Dedifferentiated amniotic fluid mesenchymal stem cell (primary cell): ENCODE results near the gene TRIM75.
"Not testable (repeated sequence)": the region's sequence is repeated elsewhere in the genome, so short reads cannot be mapped to it uniquely, and the experiment has no call there.

ENCODE experiments used
- DNase-seq: peaks from one replicate; pipeline ENCODE4 v3.0.0-alpha.2; 2016; ENCODE audit errors: extremely low spot score

TRIM75 gene

DNA sequence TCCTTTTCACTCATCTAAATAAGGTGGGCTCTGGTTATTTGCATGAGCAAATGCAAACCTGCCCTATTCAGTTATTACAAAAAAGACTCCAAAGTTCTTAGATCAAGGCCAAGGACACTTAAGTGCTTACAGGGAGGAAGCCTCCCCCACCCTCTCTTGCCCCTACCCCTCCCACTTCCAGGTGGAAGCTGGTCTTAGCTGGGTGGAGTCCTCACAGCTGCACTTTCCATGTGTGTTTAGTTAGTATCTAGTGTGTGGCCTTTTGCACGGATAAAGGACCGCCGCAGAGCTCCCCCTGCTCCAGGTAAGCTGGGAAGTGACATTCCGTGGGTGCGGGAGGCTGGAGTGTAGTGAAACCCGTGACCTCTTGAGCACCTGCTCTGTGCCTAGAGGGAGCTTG lies at the start of gene TRIM75:
TSS of gene TRIM75 (plus strand) at position 222 of the 400 bp plus-strand sequence. CDS start 5,282 bp downstream, outside the sequence.
- no peak for DNase-seq

DNA sequence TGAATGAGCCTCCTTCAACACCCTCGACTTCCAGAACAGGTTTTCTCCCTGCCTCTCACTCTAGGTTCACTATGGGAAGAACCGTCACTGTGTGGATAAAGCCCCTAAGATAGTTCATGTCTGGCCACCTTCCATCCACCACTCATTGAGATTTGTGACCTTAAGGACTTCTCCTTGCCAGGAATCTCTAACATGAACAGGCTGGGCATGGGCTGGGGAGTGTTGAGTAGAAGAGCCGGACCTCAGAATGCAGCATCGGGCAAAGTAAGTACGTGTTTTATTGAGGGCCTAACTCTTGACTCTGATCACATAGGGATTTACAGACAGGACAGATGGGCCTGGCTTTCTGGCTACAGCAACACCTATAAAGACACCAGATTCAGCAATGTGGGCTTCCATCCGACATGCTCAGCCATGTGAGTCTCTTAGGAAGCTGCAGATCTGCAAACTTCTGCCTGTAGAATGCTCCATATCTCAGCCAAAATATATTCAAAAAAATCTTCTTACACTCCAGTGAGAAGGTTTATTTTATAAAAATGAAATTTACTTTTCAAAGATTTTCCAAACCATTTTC lies 48.2 kb upstream of the TRIM75 start:
- DNase-seq = no peak

DNA sequence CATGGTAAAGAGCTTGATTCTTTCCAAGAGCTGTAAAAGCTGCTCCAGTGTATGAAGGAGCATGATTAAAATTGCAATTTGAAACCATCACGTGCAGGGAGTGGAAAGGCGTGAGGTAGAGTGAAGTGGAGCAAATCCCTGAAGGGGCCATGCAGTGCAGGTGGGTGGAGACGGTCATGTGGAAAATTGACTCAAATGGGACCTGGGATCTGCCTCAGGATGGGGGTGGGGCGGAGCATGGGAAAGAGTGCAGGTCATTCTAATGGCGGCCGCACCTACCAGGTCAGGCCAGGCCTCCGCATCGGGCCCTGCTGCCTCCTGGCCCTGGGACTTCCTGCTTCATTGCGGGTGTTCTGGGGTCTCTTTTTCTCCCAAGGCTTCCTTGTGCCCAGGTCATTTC lies 47.2 kb upstream of the TRIM75 start:
- DNase-seq = no peak

DNA sequence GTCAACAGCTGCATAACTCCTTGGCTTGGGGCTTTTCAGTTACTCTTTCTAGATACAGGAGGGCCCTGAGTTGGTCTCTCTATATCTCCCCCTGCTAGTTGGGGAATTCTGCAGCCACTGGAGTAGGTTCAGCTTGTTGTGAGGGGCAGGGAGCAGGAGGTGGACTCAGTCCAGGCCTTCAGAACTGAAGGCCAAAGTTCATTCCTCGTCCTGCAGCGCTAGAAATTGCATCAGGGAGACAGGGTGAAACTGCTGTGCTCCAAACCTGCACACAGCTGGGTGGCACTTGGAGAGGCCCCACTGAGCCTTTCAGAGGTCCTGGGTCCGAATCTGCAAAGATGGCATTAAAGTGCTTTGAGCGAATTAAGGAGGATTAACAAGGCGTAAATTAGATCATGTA lies 46.8 kb upstream of the TRIM75 start:
- no peak for DNase-seq

DNA sequence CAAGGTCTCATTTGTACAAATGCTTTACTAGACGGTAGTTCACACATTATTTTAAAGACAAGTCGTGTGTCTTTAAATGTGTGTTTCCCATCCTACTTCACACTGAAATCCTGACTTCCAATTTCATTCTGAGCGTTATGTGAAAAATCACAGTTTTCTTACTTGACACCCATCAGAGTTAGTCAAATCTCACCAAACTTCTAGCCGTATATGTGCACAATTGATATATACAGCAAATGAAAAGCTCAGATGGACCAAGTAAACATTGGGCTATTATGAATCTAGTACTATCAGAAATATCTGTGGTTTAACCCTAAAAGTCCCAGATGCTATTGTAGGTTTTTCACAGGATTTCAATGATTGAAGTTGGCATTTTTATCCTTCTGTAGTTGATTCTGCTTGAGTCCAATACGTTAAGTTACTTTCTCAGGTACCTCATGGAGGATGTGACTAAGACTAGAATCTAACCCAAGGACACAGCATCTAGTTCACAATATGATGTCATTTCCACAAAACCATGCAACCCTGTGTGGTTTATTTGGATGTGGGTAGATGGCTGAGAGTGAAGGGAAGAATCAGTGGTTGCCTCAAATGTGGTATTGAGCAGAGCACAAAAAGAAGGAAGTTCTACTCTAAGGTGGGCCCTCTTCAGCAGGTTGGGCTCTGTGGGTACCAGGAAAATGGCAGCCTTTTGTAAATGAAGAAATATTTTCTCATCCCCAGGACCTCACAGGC lies 44.0 kb upstream of the TRIM75 start:
- DNase-seq = no peak

DNA sequence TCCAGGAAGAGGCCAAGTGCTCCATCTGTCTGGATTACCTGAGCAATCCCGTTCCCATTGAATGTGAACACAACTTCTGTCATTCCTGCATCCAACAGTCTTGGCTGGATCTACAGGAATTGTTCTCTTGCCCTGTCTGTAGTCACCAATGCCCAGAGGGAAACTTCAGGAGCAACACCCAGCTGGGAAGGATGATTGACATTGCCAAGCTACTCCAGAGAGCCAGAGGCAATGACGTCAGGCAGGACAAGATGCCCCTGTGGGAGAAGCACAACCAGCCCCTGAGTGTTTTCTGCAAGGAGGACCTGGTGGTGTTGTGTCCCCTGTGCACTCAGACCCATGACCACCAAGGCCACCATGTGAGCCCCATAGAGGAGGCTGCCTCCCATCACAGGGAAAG lies 43.2 kb upstream of the TRIM75 start:
- DNase-seq = no peak

DNA sequence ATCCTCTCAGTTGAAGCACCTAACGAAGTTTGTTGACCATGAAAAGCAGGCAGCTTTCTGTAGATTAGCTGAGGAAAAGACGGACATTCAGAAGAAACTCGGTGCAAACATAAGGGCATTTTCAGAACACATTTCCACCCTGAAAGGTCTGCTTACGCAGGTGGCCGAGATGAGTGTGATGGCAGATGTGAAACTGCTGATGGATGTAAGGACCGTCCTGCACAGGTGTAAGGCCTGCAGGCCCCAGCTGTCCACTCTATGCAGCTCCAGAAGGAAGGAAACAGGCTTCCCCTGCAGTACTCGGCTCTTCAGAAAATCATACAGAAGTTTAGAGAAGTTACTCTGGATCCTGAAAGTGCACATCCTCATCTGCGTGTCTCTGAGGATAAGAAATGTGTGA lies 42.7 kb upstream of the TRIM75 start:
- DNase-seq = no peak

DNA sequence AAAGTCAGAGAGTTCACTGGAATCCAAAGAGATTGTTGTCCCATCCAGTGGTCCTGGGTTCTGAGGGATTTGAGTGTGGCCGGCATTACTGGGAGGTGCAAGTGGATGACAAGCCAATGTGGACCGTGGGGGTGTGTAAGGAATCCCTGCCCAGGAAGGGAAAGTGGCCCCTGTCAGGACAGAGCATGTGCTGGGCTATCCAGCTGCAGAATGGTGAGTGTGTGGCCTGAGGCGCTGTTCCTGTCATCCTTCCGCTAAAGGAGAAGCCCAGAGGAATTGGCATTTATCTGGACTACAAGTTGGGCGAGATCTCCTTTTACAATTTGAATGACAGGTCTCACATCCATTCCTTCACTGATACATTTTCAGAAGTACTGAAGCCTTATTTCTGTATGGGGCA lies 42.3 kb upstream of the TRIM75 start:
- no peak for DNase-seq

DNA sequence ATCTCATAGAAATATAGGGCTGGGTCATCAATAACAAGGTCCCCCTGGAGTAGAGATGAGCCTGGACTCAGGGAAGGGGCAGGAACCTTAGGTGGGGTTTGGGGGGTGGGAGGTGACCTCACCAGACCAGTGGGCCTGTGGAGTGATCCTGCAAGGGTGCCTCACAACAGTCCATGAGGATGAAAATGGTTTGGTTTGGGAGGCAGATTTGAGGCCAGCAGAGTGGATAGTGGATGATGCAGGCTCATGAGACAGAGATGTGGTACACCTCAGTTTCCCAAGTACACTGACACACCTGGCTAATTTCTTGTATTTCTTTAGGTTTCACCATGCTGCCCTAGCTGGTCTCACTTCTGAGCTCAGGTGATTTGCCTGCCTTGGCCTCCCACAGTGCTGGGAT lies 40.0 kb upstream of the TRIM75 start:
- no peak for DNase-seq

DNA sequence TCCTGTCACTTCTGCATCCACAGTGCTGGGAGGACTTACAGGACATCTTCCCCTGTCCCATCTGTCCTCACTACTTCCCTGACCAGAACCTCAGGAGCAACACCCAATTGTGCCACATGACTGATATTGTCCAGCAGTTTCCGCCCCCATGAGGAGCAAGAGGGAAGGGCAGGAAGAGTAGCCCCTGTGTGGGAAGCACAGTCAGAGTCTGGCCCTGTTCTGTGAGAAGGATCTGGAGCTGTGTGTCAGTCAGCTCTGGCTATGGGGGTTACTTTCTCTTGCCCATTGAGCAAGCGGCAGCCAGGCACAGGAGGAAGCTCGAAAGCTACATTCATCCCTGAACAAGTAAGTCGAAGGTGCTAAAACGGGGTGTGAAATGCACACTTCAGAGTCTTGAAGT lies 36.7 kb upstream of the TRIM75 start:
- DNase-seq = no peak

DNA sequence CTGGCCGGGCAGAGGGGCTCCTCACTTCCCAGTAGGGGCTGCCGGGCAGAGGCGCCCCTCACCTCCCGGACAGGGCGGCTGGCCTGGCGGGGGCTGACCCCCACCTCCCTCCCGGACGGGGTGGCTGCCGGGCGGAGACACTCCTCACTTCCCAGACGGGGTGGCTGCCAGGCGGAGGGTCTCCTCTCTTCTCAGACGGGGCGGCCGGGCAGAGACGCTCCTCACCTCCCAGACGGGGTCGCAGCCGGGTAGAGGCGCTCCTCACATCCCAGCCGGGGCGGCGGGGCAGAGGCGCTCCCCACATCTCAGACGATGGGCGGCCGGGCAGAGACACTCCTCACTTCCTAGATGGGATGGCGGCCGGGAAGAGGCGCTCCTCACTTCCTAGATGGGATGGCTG lies 33.7 kb upstream of the TRIM75 start:
- DNase-seq = not testable (repeated sequence)

DNA sequence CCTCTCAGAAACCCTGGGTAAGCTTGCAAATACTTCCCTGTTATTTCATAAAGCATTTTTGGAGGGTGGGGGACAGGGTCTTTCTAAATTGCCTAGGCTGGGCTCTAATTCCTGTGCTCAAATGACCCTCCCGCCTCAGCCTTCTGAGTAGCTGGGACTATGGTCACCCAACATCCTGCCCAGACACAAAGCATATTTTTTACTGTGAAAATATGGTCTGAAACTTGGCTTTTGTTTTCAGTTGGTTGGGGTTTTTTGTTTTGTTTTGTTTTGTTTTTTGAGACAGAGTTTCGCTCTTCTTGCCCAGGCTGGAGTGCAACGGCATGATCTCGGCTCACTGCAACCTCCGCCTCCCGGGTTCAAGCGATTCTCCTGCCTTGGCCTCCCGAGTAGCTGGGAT lies 27.9 kb upstream of the TRIM75 start:
- DNase-seq = not testable (repeated sequence)

DNA sequence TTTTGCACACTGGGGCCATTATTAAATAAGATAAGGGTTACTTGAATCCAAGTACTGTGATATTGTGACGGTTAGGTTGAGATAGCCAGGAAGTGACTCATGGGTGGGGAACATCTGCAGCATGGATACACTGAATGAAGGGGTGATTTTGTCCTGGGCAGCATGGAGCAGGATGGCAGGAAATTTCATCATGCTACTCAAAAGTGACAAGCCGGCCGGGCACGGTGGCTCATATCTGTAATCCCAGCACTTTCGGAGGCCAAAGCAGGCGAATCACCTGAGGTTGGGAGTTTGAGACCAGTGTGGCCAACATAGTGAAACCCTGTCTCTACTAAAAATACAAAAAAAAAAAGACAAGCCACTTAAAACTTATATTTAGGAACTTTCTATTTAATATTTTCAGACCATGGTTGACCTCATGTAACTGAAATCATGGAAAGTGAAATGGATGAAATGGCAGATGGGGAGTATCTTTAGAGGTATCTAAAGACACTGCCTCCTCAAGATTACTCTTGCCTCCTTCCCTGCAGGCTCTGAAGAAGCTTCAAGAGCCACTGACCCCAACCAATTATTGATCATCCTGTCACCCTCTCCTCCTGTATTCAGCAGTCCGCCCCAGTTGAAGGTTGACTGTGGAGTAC lies 25.8 kb upstream of the TRIM75 start:
- no peak for DNase-seq

DNA sequence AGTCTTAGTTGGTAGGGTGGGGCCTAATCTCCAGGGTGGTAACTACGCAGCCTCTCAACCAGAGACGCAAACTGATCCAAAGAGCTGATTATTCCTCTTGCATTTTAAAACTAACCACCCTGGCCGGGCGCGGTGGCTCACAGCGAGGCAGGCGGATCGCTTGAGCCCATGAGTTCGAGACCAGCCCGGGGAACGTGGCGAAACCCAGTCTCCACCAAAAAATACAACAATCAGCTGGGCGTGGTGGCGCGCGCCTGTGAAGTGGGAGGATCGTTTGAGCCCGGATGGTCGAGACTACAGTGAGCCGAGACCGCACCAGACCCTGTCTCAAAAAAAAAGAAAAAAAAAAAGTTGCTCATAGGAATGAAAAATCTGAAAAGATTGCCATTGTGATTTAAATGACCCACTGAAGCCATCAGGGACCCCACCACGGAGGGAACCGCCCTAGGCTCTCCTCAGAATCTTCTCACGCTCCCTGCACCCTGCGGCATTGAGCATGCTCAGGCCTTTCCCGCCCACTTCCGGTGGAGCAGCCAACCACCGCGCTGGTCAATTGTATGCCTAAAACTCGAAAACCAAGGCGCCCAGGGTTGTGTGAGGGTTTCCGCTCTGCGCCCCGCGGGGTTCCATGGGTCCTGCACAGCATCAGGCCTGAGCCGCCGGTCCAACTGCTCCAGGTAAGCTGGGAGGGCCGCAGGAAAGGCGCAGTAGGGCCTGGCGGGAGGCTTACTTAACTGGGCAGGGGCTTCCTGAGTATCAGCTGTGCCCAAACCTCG lies 22.0 kb upstream of the TRIM75 start, which contains the start of gene TRIM60:
TSS of gene TRIM60 (plus strand) at position 564 of the 776 bp plus-strand sequence. CDS start 8,074 bp downstream, outside the sequence.
- no peak for DNase-seq

DNA sequence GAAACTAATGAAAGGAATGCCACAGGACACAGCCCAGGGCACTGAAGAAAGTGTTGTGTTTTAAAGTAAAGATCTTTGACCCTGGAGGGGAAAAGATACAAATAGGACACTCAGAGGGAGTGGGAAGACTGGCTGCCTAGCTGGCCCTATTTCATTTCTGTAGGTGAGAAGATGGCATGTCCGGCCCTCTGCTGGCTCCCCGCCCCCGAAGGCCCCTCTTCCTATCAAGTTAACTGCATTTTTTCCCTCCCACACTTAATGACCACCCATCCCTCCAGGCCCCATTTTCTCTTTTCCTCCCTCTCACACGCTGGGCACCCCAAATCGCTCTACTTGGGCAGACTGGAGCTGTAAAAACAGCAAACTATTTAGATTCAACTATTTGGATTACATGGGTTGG lies 5.5 kb upstream of the TRIM75 start:
- no peak for DNase-seq

DNA sequence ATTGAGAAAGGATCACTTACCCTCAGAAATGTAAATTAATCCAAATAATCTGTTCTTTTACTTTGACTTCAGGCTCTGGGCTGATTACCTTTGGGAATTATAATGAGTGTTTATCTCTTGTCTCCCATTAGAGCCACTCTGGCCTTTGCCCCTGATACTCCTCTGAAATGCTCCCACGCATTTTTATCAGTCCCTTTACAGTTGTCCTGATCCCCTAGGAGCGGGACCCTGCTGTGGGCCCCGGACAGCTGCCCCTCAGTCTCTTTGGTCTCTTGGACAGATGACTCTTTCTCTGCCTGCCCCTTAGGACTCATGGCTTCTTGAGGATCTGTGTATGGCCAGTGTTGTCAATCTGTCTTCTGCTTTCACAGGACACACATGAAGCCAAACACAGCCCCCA lies 1.0 kb upstream of the TRIM75 start:
- DNase-seq = no peak

DNA sequence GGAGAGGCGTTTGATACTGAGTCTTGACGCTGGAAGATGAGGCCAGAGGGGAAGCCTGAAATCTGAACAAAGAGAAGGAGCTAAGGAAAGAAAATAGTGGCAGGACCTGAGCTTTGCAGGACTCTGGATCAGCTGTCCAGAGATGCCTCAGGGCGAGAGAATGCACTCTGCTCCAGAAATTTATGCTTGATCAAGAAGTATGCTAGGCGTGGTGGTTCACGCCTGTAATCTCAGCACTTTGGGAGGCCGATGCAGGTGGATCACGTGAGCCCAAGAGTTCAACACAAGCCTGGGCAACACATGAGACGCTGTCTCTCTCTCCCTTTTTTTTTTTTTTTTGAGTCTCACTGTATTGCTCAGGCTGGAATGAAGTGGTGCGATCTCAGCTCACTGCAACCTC lies 1.9 kb downstream of the TRIM75 start:
- no peak for DNase-seq

DNA sequence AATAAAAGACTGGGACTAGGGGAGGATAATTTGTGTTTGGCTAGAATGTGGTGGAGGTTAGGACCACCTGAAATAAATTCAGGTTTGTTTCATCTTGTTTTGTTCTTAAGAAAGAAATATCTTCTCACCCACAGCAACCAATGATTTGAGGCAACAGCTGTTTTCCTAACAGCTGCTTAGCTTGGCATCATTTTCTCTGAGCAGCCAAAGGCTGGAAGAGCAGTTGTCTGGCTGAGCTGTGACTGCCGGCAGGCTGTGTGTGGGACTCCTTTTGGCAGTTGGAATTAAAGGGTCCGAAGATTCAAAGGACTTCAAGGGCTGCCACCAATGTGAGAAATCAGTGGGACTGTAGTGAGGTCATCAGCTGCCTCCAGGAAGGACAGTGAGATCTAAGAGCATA lies 5.0 kb downstream of the TRIM75 start:
- no peak for DNase-seq

DNA sequence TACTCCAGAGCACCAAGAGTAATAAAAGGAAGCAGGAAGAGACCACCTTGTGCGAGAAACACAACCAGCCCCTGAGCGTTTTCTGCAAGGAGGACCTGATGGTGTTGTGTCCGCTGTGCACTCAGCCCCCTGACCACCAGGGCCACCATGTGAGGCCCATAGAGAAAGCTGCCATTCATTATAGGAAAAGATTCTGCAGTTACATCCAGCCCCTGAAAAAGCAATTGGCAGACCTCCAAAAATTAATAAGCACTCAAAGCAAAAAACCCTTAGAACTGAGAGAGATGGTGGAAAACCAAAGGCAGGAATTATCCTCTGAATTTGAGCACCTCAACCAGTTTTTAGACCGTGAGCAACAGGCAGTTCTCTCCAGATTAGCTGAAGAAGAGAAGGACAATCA lies 5.7 kb downstream of the TRIM75 start:
- no peak for DNase-seq

DNA sequence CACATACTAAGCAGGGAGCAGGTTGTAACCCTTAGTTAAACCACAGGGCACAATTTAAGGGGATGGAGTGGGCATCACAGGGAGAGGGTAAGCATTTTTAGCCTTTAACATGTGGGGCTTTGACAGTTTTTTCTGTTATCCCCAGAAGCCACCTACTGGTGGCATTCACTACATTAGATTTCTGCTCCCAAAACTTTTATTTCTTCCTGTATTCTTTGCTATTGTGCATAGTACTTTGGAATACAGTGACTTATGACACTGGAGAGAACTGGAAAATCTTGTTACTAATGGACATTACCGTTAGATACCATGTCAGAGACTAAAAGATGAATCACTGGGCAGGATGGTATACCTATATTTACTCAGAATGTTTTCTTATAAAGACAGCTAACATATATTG lies 7.3 kb downstream of the TRIM75 start:
- no peak for DNase-seq

DNA sequence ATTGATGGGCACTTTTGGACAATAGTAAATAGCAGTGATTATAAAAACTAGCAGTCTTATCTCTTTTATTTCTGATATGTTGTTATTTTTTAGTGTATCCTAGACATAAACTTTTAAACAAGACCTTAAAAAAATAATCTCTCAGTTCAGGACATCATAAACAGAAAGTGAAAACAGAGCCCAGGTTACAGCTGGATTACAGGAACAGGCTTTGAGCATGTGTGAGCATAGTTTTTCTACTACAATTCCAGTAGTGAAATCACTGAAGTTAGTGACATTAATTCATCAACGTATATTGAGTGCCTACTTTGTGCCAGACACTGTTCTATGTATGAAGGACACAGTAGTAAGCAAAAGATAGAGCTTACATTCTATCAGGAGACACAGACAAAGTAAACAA lies 16.9 kb downstream of the TRIM75 start:
- no peak for DNase-seq

DNA sequence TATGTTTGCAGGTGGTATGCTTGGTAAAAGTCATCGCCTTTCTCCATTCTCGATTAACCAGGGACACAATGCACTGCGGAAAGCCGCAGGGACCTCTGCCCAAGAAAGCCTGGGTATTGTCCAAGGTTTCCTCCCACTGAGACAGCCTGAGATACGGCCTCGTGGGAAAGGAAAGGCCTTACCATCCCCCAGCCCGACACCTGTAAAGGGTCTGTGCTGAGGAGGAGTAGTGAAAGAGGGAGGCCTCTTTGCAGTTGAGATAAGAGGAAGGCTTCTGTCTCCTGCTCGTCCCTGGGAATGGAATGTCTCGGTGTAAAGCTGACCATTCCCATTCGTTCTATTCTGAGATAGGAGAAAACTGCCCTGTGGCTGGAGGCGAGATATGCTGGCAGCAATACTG lies 19.7 kb downstream of the TRIM75 start:
- DNase-seq = not testable (repeated sequence)
